Loucy (cell line): ENCODE measurements around the gene FAM168B.

Source experiments
- EZH2phosphoT487 ChIP-seq: fragments of 200-600 bp; IDR thresholded peaks from 2 replicates; pipeline ENCODE4 v1.6.1; 2018; ENCODE audit warnings: antibody characterized with exemption, mild to moderate bottlenecking, moderate library complexity, borderline replicate concordance
- TF ChIP-seq, protein P1 (sequence below): fragments of 200-600 bp; sonication (generic); conservative IDR thresholded peaks from 2 replicates; pipeline ENCODE4 v1.5.1; 2014; ENCODE audit warnings: mild to moderate bottlenecking, antibody characterized with exemption, low read length

DNA sequence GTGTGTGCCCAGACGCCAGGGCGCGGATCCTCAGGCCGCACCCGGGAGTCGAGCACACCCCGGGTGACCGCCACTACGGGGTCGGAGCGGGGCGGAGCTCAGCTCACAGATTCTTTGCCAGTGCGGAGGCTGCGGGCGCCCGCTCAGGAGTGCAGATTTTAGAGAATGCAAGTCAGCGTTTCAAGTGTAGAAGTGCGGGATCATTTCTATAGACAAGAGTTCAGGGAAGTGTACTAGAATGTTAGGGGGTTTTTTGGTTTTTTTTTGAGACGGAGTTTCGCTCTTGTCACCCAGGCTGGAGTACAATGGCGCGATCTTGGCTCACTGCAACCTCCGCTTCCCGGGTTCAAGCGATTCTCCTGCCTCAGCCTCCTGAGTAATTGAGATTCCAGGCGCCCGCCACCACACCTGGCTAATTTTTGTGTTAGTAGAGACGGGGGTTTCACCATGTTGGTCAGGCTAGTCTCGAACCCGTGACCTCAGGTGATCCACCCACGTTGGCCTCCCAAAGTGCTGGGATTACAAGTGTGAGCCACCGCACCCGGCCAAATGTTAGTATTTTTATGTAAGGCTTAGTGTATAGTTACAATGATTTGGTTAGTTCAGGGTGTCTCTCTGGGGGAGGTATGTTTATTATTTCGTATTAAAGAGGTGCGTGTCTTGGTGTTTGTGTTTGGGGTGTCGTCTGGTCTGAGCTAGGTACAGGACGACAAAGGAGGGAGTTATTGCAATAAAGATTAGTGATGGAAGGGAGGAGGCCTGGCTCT, 619 bp upstream of the FAM168B start:
- TF ChIP-seq, protein P1, sequence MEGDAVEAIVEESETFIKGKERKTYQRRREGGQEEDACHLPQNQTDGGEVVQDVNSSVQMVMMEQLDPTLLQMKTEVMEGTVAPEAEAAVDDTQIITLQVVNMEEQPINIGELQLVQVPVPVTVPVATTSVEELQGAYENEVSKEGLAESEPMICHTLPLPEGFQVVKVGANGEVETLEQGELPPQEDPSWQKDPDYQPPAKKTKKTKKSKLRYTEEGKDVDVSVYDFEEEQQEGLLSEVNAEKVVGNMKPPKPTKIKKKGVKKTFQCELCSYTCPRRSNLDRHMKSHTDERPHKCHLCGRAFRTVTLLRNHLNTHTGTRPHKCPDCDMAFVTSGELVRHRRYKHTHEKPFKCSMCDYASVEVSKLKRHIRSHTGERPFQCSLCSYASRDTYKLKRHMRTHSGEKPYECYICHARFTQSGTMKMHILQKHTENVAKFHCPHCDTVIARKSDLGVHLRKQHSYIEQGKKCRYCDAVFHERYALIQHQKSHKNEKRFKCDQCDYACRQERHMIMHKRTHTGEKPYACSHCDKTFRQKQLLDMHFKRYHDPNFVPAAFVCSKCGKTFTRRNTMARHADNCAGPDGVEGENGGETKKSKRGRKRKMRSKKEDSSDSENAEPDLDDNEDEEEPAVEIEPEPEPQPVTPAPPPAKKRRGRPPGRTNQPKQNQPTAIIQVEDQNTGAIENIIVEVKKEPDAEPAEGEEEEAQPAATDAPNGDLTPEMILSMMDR: no peak
- TF ChIP-seq EZH2phosphoT487: no peak
